Stimulated activated CD8-positive, alpha-beta memory T cell treated with anti-CD3 and anti-CD28 coated beads, Interleukin-7, amount 100 ng/mL, for 24 hours (primary cell): ENCODE data around the gene RAD51B.

Experiments
- DNase-seq: peaks from one replicate; pipeline ENCODE4 v3.0.0-alpha.2; 2020; ENCODE audit warnings: low read depth

RAD51B gene

DNA sequence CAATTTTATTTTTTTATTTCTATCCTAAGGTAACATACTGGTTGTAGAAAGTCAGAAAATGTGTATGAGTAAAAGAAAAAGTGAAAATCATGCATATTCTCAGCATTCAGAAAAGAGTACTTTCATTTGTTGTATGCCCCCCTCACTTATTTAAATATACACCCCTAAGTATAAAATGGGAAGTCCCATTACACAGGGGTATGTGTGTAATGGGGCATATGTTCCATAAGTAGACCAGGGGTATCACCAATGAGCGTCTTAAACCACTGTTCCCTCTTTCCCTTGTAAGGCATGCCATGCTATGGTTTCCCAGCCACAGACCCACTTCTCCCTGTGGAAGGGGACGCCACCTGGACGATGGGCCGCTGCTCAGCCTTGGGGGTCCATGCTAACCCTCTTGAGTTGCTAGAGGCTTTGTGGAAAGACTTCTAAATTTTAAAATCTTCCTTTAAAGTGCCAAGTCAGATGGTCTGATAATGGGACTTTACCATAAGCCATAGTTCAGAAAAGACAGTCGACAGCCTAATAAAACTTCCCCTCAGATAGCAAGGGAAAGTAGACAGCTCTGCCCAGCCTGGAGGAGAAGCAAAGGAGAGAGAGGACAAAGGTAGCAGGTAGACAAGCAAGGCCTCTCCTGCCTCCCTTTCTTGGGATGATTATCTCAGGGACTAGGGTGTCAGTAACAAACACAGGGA, 855.1 kb downstream of the RAD51B start:
- no peak for DNase-seq

DNA sequence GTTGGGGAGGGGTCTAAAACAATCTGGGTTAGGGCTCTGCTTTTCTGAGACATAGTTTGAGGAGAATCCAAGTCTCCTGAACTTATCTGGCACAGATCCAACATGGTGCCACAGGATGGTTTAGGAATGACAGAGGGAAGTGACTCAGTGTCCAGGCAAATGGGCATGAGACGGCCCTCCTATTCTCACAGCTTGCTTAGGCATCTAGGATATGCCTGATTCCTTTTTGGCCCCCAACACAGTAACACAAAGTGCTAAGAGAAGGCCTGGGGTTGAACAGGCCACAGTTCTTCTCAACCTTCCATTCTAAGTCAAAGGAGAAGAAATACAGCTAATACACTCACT, 855.6 kb downstream of the RAD51B start:
- no peak for DNase-seq

DNA sequence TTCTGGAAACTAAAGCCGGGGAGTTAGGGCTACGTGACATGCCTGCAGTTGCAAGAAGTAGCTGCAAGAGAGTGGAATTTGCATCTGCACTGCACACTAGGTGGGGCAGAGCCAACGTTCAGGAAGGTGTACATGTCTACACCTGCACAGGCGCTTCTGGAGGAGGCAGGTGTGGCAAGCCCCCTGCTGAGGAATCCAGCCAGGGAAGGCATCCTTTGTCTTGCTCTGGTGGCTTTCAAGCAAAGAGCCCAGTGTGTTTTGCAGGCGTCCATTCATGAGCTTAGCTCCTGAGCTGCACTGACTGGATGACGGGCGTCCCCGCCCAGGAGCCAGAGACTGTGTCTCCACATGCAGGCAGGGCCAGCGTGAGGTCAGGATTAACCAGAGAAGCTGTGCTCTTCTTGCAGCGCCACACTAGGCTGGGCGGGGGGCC, 856.9 kb downstream of the RAD51B start:
- no peak for DNase-seq

DNA sequence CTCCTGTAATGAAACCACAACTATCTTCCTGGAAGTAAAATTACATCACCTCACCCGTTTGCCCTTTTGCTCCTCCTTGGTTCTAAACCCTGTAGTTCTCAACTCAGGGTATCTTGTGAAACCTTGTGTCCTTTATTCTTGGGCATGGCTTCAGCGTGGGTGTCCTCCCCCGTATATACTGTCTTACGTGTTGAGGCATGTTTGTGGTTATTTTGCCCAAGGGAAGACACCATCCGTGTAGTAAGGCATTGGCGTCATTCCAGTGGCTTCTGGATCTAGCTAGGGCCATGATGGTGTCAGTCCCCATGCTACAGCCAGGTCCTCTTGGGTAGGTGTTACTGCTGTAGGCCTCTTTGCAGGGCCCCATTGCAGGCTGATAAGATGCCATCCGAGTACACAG, 857.9 kb downstream of the RAD51B start:
- no peak for DNase-seq

DNA sequence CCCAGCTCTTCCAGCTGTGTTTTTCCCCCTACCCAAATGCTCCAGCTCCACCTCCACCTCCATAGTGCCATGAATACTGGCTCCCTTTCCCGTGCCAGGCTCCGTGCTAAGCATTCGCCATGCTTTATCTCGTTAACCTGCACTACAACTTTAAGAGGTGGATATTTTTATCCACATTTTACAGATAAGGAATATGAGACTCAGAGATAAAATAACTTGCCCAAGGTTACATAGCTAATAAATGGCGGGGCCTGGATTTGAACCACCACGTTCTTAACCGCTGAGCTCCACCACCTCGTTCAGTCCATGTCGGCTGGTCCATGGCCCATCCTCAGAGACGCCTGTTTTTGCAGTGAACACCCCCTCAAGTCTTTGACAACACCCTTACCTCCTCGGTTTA, 858.3 kb downstream of the RAD51B start:
- no peak for DNase-seq

DNA sequence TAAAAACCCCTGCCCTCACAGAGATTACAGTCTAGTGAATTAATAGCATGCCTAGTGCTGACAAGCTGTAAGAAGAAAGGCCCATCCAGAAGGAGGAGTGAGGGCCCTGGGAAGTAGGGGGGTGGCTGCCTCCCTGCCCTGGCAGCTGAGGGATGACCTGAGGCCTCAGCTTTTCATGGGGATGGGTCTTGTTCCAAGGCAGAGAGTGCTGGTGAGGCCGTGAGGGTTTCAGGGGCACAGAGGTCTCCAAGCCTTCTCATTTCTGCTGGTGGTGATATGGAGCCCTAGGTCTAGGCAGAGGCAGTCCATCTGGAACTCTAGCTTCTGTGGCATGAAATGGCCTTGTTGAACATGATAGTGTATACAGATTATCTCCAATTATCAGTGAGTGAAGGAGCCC, 858.9 kb downstream of the RAD51B start:
- DNase-seq, result no peak

DNA sequence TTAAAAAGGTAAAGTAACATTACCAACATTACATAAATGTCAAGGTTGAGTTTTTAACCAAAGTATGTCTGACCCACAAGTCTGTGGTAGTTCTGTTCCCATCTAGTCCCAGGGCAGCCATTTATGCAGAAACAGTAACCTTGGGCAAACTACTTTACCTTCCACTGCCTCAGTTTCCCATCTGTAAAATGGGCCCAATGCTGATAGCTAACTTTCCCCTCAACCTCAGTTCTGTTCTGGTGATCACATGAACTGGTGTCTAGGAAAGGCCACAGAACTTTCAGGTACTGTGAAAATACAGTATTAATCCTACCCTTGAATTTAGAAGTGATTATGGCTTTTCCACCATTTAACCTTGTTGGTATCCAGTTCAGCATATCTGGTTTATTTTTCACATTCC, 859.7 kb downstream of the RAD51B start:
- no peak for DNase-seq

DNA sequence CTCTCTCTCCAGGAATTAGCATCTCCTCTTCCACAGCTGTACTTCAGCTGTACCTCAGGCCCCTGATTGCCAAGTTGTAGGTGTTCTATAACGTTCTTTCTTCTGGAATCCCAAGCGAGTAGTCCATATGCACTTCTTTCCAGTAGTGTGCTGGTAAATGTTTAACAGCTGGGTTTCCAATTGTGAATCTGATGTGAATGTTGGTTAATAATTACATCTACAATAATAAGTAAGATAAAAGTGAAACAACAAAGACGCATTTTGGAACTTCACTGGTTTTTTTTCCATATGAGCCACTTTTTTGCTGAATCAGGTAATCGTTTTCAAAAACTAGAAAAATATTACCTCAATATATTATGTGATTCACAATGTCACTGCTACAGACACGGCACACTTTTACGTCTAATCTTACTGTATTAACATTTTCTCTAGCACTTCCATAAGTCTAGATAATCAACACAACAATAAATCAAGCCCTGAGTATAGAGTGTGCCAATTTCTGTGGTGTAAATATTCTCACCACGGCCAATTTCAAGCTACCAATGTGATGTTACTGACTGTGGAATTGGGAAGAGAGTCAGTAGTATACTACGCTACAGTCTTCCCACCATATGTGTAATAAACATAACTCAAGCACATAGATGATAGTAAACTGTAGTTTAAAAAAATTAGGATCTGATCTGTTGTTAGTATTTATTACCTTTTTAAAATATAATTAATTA, 860.3 kb downstream of the RAD51B start:
- no peak for DNase-seq

DNA sequence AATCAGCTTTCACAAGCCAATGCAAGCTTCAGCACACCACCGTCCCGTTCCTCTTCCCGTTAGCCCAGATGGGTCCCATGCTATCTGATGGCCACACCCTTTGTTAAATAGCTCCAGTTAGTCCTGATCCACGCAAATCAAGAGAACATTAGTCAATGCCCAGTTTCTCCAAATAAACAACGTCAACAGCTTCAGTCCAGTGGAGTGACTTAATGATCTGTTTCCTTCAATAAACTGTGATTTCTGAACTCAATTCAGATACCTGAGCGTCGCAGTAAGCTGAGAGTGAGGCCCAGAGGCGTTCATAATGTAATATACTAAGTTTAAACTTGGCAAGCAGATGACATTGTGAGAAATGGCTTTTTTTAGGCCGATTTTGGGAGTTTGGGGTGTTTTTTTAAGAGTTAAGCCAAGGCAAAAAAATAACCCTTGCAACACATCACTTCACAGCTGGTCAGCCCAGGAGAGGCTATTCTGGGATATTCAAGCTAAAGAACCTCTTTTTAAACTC, 861.0 kb downstream of the RAD51B start:
- DNase-seq, result no peak

DNA sequence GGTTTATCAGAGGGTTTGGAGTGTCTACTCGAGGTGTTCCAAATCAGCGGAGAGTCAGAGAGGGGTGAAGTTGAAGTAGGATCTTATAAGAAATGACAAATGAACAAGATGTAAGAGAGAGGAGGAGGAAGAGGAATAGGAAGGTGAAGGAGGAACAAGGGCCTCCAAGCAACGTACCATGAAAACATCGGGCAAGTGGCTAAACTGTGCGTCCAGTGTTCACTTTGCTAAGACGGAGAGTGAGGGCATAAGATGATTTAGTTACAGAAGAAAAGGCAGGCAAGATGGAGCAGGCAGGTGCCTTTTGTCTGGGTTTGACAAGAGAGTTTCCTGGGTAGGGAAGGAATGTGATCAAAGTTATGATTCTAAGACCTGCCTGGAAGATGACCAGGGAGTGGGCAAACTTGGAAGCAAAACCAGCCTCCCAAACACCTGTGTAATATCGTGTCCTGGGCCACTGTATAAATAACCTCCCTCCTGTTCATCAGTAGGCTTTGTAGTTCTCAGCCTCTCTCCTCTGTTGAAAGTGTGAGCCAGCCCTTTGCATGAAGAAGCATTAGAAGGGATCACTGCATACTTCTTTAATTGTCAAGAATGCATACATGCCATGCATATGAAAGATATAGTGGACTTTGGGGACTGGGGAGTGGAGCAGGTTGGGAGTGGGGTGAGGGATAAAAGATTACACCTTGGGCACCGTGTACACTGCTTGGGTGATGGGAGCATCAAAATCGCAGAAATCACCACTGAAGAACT, 861.9 kb downstream of the RAD51B start:
- no peak for DNase-seq

DNA sequence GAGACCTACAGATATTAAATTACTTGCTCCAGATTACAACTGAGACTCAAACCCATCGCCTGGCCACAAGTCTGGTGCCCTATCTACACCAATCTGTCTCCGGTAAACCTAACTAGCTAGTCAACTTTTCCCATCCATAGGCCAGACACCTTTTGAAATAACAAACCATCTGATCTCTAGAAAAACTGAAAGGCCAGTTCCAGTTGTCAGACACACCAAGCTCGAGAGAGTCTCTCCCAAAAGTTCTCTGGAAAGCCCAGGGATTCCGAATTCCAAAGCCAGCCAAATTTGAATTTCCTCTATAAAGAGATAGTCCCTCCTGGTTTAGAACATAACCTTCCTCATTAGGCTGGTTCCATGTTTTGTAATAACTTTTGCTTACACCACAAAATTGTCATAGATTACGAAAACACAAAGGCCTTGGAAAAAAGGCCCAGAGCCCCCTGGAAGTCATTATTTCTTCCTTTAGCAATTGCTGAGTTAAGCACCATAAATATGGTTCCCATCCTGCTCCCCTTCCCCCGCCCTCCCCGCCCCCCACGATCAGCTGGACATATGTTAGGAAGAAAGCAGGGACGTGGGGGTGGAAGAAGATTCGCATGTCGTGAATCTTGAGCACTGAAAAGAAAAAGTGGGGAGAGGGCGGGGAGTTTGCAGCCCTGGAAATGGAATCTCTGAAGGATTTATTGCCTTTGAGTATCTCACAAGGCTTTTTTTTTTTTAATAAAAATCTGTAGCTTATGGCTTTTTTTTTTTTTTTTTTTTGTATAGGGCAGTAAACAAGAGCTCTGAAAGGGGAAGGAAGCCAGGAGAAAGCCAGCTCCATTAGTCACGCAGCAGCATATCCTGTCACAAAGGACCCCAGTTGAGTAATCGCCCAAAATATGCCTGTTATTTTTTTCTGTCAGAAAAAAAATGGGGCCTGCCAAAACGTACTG, 862.9 kb downstream of the RAD51B start:
- no peak for DNase-seq

DNA sequence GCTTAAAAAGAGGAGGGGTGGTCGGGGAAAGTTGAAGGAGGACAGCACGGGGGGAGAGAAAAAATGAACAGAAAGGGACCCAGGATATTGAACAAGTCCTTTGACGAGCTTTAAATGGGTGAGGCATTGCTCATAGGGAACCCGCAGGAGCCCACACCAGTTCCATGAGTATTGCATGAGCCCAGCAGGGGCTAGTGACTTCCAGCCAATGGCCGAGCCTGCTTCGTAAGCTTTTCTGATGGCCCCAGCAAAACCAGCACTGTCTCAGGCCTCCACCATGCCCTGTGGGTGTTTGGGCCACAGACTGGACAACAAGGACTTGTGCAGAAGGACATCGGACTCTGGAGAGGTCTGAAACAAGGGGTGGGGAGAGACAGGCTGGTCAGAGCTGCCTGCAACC, 863.7 kb downstream of the RAD51B start:
- no peak for DNase-seq

DNA sequence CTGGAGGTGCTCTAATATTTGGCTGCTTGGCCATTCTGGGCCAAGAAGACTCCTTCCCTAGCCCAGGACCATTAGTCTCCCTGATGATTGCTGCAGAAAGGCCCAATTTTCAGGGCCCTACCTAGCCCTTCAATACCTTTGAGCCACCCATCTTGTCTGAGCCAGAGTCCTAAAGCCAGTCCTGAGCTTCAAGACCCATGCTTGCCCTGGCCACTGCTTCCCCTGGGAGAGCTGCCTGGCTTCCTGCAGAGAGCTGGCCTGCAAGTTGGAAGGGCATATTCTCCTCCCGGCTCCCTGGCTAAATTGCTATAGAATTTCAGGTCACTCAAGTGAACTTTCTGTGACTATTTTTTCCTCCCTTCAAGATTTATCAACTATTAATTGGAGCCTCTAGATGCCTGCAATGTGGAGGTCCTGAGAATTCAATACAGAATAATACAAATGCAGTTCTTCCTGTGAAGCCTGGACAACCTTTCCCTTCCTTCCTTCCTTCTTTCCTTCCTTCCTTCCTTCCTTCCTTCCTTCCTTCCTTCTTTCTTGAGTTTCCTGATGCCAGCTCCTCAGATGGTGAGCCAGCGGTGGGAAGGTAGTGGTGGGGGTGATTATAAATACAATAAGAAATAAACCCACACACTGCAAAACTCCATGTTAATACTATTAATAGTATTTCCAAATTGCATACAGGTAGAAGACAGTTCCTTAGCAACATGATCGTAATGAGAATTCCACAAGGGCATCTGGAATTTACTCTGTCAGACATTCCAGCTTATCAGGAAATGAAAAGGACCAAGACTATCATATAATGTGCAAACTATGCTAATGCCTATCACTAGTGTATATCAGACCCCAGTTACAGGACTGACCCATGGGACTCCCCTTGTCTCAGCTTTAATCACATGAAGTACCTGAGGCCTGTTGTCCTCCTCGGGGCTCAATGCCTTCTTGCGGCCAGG, 865.2 kb downstream of the RAD51B start:
- DNase-seq, result no peak

DNA sequence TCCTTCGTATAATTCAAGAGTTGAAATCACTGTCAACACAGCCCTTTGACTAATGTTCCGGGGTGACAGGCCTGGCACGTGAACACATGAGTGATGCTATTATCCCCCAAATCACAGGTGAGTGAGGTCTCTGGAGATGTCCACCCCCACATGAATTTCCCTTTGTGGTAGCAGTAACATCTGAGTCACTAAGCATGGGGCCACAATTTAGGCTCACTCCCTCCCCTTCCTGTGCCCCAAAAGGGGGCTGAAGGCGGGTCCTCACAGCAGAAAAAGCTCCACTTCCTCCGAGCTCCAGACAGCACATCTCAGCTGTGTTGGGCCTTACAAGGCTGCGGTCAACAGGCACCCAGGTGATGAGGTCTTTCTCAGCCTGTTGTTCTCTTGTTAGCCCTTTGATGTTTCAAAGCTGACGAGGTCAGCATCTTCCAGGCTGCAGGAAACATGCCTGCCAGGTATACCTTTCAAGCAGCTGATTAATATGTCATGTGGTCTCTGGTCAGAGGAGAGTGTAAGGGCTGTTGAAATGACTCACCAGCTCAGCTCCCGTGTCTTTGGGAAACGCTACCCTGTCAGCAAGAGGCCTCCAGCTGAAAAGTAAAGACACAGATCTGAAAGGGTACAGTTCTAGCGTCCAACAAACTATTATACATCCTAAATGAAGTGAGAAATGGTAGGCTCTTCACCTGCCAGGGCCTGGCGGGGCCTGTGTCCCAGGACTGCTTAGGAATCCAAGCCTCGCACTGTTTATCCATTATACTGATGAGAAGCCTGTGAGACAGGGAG, 866.0 kb downstream of the RAD51B start:
- DNase-seq, result peak; percentile 38

DNA sequence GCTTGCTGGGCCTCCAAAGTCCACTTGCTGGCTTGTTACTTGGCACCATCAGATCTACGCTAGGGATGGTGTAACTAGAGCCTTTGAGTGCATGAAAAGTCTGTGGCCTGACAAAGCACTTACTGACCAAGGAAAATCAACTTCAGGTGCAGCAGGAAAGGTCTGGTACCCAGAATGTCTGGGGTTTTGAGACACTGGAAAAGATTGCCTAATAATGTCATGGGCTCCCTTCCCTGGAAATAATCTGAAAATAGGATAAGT, 866.6 kb downstream of the RAD51B start:
- DNase-seq, result no peak

DNA sequence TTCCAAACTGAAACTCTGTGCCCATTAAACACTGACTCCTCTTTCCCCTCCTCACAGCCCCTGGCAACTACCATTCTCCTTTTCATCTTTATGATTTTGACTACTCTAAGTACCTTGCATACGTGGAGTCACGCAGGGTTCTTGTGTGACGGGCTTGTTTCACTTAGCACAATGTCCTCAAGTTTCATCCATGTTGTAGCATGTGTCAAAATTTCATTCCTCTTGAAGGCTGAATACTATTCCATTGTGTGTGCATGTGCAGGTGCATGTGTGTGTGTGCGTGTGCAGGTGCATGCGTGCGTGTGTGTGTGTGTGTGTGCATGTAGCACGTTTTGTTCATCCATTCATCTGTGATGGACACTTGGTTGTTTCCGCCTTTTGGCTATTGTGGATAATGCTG, 867.1 kb downstream of the RAD51B start:
- no peak for DNase-seq

DNA sequence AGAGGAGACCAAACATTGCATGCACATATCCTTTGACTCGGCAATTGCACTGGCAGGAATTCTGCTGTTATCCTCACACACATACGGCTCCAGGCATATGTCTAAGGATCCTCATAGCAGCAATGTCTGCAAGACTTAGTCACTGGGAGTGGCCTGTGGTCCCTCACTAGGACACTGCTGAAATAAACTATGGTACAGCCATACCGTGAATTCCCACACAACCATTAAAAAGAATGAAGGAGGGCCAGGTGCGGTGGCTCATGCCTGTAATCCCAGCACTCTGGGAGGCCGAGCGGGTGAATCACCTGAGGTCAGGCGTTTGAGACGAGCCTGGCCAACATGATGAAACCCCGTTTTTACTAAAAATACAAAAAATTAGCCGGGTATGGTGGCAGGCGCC, 868.2 kb downstream of the RAD51B start:
- DNase-seq, result no peak

DNA sequence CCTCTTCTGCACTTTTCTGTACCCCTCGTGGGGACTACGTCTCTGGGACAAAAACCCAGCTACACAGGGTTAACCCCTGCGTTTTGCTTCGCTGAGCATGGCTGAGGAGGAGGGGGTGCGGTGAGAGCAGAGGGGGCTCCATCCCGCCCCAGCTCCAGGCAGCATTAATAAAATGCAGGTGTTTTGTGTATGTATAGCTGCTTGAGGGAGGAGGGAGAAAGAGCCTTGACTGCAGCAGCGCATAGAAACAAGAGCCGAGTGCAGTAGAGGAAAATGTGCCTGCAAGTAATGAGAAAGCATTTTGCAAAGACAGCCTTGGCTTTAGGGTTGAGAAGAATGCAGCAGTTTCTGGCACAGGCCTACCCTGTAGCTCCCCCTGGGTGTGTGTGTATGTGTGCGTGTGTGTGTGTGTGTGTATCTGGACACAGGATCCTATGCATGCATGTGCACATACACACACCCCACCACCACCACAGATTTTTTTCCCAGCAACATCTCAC, 869.3 kb downstream of the RAD51B start:
- no peak for DNase-seq

DNA sequence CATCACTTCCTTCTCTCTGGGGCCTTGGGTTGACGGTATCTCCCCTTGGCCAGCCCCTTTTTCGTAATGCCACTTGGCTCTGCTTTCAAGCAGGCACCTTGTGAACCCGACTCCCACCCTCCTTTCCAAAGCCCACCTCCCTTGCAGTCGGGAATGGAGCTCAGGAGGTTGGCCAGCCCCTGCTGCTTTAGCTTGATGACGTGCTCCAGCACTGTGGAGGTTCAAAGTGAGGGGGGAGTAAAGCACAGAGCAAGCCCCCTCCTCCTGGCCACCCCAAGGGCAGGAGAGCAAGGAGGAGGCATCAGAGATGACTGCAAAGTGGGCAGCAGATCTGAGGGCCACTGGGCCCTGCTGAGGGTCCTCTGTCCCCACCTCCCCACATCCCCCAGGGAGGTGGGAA, 869.9 kb downstream of the RAD51B start:
- DNase-seq, result no peak
